Measurements from ENCODE around the gene CFAP90.

The CFAP90 gene, protein sequence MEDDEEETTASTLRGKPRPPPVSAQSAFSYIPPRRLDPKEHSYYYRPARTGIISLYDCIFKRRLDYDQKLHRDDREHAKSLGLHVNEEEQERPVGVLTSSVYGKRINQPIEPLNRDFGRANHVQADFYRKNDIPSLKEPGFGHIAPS

DNA sequence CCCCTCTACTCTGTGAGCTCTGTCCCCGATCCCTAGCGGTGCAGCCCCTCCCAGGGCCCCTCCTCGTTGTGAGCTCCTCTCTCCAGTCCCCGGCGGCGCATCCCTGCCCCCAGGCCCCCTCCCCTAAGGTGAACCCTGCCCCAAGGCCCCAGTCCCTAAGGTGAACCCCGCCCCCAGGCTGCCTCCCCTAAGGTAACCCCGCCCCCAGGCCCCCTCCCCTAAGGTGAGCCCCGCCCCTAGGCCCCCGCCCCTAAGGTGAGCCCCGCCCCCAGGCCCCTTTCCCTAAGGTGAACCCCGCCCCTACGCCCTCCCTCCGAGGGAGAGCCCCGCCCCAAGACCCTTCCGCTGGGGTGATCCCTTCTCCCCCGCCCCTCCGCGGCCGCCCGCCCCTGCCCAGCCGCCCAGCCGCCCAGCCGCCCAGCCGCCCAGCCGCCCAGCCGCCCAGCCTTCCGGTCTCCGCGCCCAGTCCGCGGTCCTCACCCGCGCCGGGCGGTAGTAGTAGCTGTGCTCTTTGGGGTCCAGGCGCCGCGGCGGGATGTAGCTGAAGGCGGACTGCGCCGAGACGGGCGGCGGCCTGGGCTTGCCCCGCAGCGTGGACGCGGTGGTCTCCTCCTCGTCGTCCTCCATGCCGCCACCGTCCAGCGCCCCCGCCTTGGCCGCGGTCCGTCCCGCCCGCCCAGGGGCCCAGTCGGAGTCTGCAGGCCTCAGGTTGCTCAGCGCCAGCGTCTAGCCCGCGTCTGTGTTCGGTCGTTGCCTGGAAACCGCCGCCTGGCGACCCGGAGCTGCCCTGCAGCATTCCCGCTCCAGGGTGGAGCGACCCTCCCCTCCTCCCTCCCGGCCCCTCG lies at the start of gene CFAP90:
Gene CFAP90 (minus strand): TSS at position 739 of the 845 bp plus-strand sequence. CDS start 112 bp downstream, at position 627.
- peak; percentile 23 for DNase-seq

DNA sequence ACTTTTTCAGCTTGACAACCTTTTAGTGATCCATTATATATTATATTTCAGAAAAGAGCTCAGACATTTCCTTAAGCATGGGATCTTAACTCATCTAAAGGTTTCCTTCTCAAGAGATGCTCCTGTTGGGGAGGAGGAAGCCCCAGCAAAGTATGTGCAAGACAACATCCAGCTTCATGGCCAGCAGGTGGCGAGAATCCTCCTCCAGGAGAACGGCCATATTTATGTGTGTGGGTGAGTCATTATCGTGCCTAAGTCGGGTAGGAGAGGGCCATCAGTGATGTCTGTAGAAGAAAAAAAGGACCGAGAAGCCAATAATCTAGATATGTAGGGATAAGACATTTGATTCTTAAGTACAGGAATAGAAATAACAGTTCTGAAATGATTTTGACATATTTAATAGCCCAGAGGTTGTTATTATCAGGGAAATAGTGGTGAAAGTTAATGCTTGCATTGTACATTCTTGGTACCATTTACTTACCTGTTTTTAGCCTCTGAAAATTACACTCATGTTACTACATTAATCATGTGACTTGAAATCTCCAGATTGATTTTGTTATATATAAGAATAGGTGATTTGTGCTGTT lies 46.2 kb upstream of the CFAP90 start:
- DNase-seq = peak; percentile 32

DNA sequence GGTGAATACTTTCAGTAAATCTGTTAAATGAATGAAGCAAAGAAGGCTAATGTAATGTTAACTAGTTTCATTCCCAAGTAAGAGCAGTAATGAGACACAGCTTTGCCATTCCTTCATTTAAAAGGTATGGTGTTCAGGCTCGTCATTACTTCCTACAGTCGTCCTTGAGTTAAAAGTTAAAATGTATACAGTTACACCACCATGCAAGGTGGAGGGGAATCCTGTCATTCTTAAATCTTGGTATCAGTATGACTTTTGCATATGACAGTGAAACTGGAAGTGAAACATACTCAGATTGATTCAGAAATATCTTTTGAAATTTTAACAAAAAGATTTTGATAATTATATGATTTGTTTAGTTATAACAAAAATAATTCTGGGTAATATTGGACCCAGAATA lies 43.9 kb upstream of the CFAP90 start:
- DNase-seq = no peak

DNA sequence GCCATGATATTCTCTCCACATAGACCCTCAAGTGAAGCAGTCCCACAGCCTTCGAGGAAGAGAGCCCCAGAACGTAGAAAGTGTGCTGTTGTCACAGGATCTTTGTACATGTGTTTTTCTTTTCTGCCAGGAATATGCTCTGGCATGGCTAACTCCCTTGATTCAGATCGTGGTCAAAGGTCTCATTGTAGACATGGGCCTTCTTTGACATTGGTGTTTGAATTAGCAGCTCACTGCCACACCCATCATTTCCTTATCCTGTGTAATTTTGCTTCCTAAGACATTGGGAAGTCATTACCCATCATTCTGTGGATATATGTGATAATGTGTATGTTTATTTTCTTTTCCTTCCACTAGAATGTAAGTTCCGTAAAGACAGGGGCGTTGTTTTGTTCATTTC lies 43.5 kb upstream of the CFAP90 start:
- DNase-seq = no peak

DNA sequence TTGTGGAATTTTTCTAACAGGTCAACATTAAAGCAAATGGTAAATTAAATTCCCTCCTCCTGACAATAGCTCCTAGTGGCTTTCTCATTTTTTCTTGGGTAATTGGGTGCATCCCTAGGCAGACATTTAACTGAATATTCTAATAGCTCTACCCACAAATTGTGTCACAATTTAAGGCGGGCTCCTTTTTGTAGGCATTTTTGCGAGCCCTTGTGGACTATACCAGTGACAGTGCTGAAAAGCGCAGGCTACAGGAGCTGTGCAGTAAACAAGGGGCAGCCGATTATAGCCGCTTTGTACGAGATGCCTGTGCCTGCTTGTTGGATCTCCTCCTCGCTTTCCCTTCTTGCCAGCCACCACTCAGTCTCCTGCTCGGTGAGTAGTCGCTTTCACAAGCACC lies 38.0 kb upstream of the CFAP90 start:
- DNase-seq = no peak

DNA sequence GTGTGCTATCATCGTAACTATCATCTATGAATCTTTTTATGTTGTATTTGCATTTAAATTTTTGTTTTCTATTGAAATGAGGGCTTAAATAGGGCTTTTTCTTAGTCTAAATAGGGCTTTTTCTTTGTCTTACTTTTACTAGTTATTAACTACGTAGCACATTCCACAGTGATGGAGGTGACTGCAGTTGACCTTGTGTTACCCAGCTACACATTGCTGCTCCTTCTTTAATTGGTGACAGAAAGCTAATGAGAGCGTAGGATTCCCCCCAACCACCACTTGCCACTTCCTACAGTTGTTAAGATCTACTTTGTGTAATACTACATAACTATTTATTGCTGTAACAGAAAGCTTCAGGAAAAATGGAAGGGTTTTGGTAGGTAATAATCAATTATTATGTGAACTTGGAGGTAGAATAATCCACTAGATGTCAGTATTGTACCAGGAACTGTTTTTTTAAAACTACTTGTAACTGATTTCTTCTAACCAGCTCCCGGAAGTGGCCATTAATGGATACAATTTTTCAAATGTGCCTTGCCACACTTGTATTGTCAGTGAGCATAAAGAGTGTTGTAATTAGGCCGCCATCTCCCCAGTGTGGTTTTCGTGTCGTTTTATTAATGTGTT lies 36.0 kb upstream of the CFAP90 start:
- DNase-seq = no peak

DNA sequence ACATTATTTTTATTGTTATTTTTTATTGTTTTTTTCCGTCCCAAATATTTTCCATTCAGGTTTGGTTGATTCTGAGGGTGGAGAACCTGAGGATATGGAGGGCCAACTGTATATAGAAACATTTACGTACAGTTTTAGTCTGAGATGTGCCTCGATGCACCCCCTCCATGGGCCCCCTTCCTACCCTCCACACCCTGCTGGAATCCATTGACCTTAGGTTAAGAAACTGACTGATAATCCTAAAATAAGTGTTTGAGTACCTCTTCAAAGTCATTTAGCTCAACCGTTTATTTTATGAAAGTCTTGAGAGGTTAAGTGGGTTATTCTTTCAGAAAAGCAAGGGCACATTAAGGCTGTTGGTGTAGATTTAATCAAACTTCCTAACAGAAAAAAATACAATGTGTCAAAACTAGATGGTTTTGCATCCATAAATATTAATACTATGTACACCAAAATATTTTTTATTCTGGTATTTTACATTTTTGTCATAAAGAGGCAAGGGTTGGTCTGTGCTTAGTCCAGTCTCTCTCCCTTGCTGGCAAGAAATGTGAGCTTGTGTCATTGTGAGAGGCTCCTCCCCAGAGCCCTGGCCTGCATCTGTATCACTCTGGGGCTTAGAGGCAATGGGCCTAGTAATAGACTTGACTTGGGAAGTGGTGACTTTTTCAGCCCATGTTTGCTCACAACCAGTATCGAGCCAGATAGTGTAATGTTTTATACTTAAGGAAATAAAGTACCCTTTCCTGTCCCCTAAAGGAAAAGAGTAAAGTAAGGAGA lies 33.7 kb upstream of the CFAP90 start:
- no peak for DNase-seq

DNA sequence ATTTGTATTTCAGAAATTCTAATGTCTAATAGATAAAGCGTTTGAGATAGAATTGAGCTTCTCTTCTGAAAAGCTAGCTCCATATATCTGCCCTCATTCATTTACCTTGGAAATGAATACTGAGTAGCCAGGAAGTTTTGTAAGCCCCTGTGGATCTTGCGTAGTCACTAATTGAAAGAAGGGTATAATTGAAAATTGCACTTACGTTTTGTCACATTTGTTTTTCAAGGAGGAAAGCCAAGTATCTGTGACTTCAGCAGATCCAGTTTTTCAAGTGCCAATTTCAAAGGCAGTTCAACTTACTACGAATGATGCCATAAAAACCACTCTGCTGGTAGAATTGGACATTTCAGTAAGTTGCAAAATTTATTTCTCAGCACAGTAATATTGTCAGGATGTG lies 32.0 kb upstream of the CFAP90 start:
- no peak for DNase-seq

DNA sequence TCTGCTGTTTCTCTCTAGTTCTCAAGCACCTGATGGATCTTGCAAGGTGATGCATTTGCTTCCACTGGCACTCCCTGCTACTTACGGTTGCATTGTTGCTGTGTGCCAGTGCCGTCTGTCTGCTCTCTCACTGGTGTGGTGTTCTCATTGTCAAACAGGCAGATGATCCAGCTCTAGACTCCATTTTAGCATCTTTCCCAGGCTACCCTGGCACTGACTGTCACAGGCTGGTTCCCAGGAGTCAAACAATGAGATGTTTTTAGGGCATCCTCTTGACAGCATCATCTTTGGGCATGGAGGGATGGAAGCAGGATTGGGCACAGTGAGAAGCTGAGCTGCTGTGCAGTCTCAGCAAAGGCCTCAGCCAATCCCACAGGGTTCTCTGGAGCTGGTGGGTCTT lies 30.9 kb upstream of the CFAP90 start:
- no peak for DNase-seq

DNA sequence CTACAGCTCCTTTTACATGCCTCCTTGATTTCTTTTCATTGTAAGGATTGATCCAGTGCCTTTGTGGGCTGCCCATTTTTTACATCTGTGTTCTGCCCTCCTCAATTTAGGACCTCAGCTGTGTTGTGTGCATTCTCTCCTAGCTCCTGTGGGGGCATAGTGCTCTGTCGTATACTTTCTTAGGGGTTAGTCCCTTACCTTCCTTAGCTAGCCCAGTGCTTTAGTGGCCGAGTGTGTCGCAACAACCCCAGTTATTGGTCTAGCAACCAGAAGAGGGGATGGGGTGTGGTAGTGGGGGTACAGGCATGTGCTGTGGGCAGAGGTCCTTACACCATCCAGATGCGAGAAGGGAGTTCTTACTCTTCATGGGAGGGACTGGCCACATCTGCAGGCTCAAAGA lies 30.2 kb upstream of the CFAP90 start:
- no peak for DNase-seq

DNA sequence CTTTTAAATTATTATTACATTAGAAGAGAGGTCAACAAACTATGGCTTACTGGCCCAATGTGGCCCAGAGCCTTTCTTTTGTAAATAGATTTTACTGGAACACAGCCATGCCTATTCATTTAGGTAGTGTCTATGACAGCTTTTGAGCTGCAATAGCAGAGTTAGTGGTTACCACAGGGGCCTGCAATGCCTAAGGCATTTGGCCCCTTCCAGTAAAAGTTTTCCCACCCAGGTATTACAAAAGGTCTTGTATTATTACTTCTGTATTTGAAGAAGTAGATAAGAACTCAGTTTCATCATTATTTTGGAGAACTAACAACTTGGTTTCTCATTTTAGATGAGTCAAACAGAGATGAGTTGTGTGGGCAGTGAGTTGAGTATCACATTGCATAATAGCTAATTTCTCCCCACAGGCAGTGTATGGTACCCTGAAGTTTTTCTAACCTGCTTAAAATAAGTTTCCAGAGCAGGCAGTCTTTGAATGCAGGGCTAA lies 27.5 kb upstream of the CFAP90 start:
- no peak for DNase-seq

DNA sequence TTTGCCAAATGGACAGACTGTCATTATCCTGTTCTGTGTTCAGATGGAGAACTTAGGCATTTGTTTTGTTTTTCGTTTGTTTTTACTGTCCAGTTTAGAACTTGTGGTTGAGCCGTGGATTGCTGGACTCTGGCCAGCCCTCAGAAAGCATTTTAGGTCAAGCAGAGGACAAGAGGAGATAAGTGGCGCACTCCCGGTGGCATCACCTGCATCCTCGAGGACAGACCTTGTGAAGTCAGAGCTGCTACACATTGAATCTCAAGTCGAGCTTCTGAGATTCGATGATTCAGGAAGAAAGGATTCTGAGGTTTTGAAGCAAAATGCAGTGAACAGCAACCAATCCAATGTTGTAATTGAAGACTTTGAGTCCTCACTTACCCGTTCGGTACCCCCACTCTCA lies 26.9 kb upstream of the CFAP90 start:
- no peak for DNase-seq

DNA sequence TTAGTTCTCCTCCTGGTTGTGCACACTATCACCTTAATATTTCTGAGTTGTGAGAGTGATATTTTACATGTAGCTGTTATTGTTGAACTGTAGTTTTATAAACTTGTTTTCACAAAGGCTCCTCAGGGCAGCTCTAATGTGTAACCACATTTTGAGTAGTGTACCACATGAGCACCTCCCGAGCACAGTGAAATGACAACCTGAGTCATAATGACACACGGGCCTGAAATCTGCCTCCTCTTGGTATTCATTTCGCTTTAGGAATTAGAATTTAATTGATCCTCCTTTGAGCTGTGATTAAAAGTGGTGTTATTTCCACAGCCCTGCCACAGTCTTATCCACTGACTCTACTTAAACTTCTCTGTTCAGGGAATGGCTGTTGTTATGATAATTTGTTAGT lies 25.9 kb upstream of the CFAP90 start:
- DNase-seq = no peak

DNA sequence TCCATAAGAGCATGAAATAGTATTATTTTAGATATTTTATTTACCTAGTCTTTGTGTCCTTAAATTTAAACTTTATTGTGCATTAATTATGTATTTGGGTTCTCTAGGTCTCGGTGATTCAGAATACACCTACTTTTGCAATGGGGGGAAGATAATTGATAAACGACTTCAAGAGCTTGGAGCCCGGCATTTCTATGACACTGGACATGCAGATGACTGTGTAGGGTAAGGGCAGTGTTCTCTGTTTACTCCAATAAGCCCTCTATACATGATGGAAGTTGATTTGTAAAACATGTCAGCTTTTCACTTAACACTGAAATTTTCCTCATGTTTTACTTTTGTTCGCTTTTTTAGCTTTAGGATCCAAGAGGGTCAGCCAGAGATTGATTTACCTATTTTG lies 24.2 kb upstream of the CFAP90 start:
- DNase-seq = no peak

DNA sequence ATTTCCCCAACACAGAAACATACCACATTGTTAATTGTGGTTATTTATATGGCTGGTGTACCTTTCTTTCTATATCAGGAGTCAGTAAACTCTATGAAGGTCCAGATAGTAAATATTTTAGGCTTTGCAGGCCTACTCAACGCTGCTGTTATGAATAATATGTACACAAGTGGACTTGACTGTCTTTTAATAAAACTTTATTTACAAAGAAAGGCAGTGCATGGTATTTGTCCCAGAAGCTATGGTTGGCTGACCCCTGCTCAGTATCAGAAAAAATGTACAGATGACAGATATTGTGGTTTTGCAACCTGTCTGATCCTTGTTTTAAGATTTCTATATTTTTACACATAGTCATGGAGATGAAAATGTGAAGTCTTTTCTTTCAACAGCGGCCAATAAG lies 23.7 kb upstream of the CFAP90 start:
- no peak for DNase-seq

DNA sequence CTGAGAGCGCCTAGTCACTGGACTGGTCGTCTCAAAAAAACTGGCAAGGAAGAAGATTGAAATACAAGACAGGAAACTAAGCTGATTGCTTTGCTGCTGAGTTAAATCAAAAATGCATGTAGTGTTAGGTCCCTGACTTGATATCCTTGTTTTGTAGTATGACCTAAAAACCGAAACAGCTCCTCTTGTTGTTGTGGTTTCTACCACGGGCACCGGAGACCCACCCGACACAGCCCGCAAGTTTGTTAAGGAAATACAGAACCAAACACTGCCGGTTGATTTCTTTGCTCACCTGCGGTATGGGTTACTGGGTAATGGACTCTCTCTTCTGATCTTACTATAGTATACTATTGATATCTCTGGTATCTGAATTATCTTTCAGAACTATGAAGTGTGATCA lies 22.3 kb upstream of the CFAP90 start:
- DNase-seq = no peak

DNA sequence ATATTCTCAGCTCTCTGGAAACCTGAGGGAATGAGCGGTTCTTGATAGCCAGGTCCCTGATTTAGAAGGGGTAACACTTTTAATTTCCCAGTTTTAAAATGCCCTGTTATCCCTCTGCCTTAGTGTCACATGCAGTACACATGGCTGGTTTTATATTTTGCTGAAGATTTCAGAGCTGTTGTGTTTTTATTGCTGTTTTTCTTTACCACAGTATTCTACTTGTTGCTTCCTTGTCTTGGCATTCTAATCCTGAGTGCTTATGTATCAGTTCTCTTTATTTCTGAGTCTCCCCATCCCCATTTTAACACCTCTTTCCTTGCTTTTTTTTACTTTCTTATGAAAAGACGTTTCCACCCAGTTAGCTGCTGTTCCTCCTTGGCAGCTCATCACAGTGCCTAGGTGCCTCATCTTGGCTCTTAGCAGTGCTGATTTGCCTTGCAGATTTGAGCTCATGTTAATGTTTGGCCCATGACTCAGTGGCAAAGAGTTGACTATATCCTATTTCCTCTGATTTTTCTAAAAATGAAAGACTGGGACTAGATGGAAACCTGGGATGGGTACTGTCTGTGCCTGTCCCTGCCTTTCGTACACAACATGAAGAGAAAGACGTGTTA lies 21.7 kb upstream of the CFAP90 start:
- no peak for DNase-seq

DNA sequence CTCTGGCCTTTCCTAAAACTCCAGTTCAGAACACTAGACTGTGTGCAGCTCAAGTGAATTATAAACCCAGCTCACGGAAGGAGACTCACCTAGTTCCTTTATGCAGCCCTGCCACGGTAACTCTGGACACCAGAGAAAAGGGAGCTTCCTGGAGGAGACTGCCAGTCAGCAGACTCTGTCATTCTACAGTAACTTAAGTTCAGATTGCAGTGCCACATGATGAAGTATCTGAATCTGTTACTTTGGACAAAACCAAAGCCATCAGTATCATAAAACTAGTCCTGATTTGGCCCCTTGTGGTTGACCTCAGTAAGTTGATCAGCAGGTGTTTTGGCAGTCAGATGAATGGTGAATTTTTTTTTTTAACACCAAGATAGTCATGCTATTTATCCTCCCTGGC lies 20.7 kb upstream of the CFAP90 start:
- no peak for DNase-seq

DNA sequence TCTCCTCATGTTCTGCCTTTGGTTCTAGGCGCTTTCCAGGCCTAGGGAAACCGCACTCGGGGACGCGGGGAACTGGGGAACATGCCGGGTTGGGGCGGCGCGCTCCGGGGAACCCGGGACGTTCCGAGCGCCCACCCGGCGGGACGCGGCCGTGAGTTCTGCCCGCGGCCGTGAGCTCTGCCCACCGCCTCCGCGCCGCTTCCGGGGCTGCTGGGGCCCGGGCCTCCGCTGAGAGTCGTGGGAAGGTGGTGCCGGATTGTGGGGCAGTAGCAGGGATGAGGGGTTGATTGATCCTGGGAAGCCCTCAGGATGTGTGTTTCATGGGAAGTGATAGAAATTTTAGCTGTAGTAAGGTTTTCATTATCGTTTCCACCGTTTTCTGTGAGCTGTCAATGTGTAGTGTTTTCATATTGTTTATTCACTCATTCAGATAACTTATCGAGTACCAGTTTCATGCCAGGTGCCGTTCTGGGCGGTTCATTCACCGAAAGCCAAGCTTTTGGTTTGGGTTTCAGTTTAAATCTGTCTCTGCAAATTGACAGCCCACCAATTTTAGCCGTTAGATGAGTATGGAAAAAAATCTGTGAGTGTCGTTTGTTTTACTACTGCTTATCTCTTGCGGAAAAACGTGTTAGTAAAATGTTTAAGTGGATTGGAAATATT lies 18.7 kb upstream of the CFAP90 start:
- DNase-seq = no peak

DNA sequence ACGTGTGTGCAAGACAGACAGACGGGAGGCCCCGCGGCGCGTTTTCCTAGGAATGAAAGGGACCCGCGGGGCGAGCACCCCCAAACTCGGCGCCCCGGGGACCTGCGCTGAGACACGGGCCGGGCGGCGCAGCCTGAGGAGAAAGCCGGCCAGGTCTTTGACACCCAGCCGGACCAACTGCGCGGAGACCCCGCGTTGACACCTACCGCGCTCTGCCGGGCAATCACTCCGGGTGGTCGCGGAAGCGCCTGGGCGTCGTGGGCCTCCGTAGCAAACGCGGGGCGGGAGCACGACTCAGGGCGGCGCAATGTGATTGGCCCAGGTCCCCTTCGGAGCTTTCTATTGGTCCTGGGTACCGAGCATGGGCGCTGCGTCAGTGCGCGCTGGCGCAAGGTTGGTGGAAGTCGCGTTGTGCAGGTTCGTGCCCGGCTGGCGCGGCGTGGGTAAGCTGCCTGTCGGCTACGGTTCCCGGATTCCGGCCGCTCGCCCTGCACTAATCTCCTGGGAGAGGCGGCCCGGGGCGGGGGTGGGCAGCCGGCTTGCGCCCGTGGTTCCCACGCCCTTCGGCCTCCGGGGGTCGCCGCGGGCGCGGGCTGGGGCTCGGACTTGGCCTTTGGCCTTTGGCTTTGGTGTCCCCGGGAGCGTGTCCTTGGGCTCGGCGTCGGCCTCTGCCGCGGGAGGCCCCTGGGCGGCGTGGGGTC lies 18.0 kb upstream of the CFAP90 start, which contains the start of the genes FASTKD3 and MTRR:
Gene FASTKD3 (minus strand): TSS at position 259 of the 701 bp plus-strand sequence. CDS start 948 bp downstream, outside the sequence.
Gene MTRR (plus strand): TSS at position 376 of the 701 bp plus-strand sequence. CDS start 1,647 bp downstream, outside the sequence.
- peak; percentile 90 for DNase-seq

DNA sequence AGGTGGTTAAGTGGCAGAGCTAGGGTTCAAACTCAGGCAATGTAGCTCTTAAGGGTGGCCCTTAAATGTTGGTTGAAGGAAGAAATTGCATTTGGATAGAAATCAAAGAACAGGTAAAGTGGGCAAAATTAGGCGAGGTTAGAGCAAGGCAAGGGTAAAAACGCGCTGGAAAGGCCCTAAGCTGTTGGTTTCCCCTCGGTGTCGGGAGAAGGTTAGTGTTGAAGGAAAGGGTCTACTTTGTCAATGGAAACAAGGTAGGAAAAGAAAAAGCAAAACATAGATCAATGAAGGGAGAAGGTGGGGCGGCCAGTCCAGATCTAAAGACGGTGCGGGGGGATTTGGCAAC lies 17.5 kb upstream of the CFAP90 start:
- no peak for DNase-seq

Data from activated CD8-positive, alpha-beta memory T cell treated with anti-CD3 and anti-CD28 coated beads, Interleukin-2, amount 50 U/mL, for 4 hours (primary cell).